Hepatocyte (in vitro differentiated cells): Measurements from ENCODE around the gene M1AP.

ENCODE experiments used
- EZH2 ChIP-seq: fragments of 200-600 bp; sonication (generic); IDR thresholded peaks from 2 replicates; pipeline ENCODE4 v1.6.1; 2016; ENCODE audit warnings: antibody characterized with exemption, mild to moderate bottlenecking, borderline replicate concordance
- TF ChIP-seq, protein P1 (sequence below): fragments of 200-600 bp; sonication (generic); IDR thresholded peaks from 2 replicates; pipeline ENCODE4 v1.5.1; 2016; ENCODE audit warnings: antibody characterized with exemption, mild to moderate bottlenecking; ENCODE audit not compliant: poor library complexity

DNA sequence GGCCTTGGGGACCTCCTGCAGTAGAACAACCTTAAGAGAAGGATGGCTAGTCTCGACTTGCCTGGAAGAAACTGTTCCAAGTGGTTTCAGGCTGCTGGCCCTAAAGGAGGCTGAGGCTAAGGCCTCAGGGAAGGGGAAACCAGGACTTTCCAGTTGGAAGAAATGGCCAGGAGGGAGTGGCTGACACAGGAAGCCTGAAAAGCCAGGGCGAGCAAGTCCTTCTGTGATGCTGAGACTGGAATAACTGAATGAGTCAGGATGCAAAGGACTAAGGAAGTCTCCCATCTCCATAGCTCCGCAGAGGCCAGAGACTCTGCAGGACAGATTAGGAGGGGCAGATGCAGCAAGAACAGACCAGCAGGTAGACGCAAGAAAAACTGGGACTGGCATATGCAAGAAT lies 111.0 kb downstream of the M1AP start:
- TF ChIP-seq, protein P1, sequence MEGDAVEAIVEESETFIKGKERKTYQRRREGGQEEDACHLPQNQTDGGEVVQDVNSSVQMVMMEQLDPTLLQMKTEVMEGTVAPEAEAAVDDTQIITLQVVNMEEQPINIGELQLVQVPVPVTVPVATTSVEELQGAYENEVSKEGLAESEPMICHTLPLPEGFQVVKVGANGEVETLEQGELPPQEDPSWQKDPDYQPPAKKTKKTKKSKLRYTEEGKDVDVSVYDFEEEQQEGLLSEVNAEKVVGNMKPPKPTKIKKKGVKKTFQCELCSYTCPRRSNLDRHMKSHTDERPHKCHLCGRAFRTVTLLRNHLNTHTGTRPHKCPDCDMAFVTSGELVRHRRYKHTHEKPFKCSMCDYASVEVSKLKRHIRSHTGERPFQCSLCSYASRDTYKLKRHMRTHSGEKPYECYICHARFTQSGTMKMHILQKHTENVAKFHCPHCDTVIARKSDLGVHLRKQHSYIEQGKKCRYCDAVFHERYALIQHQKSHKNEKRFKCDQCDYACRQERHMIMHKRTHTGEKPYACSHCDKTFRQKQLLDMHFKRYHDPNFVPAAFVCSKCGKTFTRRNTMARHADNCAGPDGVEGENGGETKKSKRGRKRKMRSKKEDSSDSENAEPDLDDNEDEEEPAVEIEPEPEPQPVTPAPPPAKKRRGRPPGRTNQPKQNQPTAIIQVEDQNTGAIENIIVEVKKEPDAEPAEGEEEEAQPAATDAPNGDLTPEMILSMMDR: no peak
- TF ChIP-seq EZH2: no peak
